Panc1 (cell line): Measurements from ENCODE around the gene WDR1. TPM values are rescaled to one million over a fixed set of nuclear protein-coding genes. Genes with fewer than 3 reads are reported as not detected.

Experiments used
- ATAC-seq: fragments of 200-7000 bp; cut with Tn5 transposase; 2 replicates; pipeline ENCODE4 v1.9.1; 2020; ENCODE audit warnings: mild to moderate bottlenecking, moderate library complexity
- BruUV-seq: library from RNA; stranded (reverse); fragments of 400-500 nt; replicated peaks from 2 replicates; lab custom pipeline; 2021; lab: Mats Ljungman, UMichigan
- CTCF ChIA-PET: fragments of 300-600 bp; sonication (Branson Sonifier 250); formaldehyde crosslinking; loops from one replicate; lab custom pipeline; 2022; ENCODE audit warnings: antibody characterized with exemption; lab: Charles Lee
- POLR2A ChIA-PET: fragments of 300-600 bp; sonication (Branson Sonifier 250); formaldehyde crosslinking; loops from one replicate; lab custom pipeline; 2022; ENCODE audit warnings: antibody characterized with exemption; lab: Charles Lee
- DNase-seq: peaks from one replicate; pipeline ENCODE4 v3.0.0-alpha.2; 2010; ENCODE audit warnings: low read depth, low spot score
- H3K27ac ChIP-seq: 2 replicates; pipeline ENCODE4 v1.5.1; 2011; ENCODE audit warnings: mild to moderate bottlenecking, low read length, inconsistent platforms
- H3K27me3 ChIP-seq: fragments of 200-500 bp; sonication (Bioruptor generic); 2 replicates; pipeline ENCODE4 v1.6.0; 2014; ENCODE audit warnings: low read length, inconsistent platforms; ENCODE audit not compliant: control insufficient read depth, insufficient read depth
- H3K36me3 ChIP-seq: fragments of 200-500 bp; sonication (Bioruptor generic); 2 replicates; pipeline ENCODE4 v1.5.1; 2014; ENCODE audit warnings: inconsistent platforms, mild to moderate bottlenecking, low read length, moderate library complexity; ENCODE audit not compliant: control insufficient read depth, insufficient read depth
- H3K4me1 ChIP-seq: 2 replicates; pipeline ENCODE4 v1.5.1; 2011; ENCODE audit warnings: inconsistent platforms, mild to moderate bottlenecking, low read length, moderate library complexity; ENCODE audit not compliant: control insufficient read depth, insufficient read depth
- H3K4me3 ChIP-seq, 2 experiments: 2 replicates each; pipeline ENCODE4 v1.5.1; 2011 to 2012; ENCODE audit warnings: low read depth in 2 of 2, low read length in 2 of 2, mild to moderate bottlenecking in 2 of 2, inconsistent platforms in 1 of 2, moderate library complexity in 1 of 2
- H3K9me3 ChIP-seq: fragments of 200-500 bp; sonication (Bioruptor generic); 2 replicates; pipeline ENCODE4 v1.5.1; 2014; ENCODE audit warnings: low read depth, mild to moderate bottlenecking, inconsistent platforms, low read length, moderate library complexity; ENCODE audit not compliant: control insufficient read depth, insufficient read depth
- CTCF ChIP-seq: fragments of 450-650 bp; IDR thresholded peaks from 2 replicates; pipeline ENCODE4 v1.5.1; 2017; ENCODE audit warnings: mild to moderate bottlenecking
- POLR2AphosphoS5 ChIP-seq: IDR thresholded peaks from 2 replicates; pipeline ENCODE4 v1.6.1; 2012; ENCODE audit warnings: mild to moderate bottlenecking, low read depth, low read length, moderate library complexity
- REST ChIP-seq, 2 experiments: IDR thresholded peaks; 2 replicates each; pipeline ENCODE4 v1.6.1; 2011 to 2012; ENCODE audit warnings: low read depth in 2 of 2, control low read depth in 1 of 2, low read length in 1 of 2, mild to moderate bottlenecking in 1 of 2, moderate library complexity in 1 of 2; ENCODE audit not compliant: insufficient read depth in 1 of 2
- SIN3A ChIP-seq: IDR thresholded peaks from 2 replicates; pipeline ENCODE4 v1.6.1; 2012; ENCODE audit warnings: low read depth, mild to moderate bottlenecking, low read length, moderate library complexity, borderline replicate concordance; ENCODE audit not compliant: insufficient read depth
- TCF7L2 ChIP-seq: IDR thresholded peaks from 2 replicates; pipeline ENCODE4 v1.6.1; 2011; ENCODE audit warnings: mild to moderate bottlenecking, low read depth, low read length, inconsistent platforms
- in situ Hi-C: cut with HindIII; loops from 2 replicates; pipeline ENCODE4 v1.10.0; 2016; ENCODE audit warnings: low sequenced_read_pairs, low pct_unique_long_range_greater_than_20kb
- intact Hi-C: fragments of 100-400 bp; cut with micrococcal nuclease; formaldehyde crosslinking; loops from one replicate; pipeline ENCODE4 v1.10.0; 2022; ENCODE audit not compliant: unreplicated experiment
- total RNA-seq: library from RNA; stranded (reverse); gene quantifications from one replicate; pipeline ENCODE4 v1.2.1, GENCODE V29; 2021; ENCODE audit not compliant: unreplicated experiment

WDR1 gene
- total RNA-seq, 1 experiment from 2014 or later, result 260 TPM

GRCh38 chr4:10033191-10033881 is 83.3 kb downstream of the WDR1 start:
- intact Hi-C loops (no loop called here), in situ Hi-C loops (no loop called here)
- Histone ChIP-seq H3K36me3 (no peaks in the 10 kb centered on the region), H3K9me3 (no peaks in the 10 kb centered on the region), H3K4me1 (no peaks in the 10 kb centered on the region; the same call in 1 of the 2 replicates), H3K27me3 (no peaks in the 10 kb centered on the region), H3K27ac (no peak overlapping the region), H3K4me3 (no peak overlapping the region)
- ChIA-PET POLR2A (no interaction called here), CTCF (no interaction called here)
- no TSS peak for BruUV-seq
- no peak for DNase-seq
- TF ChIP-seq CTCF (no peak), REST (IDR thresholded peaks at IDR 0.05; ENCODE audit: insufficient read depth in 1 of 2, low read depth in 2 of 2, low read length in 1 of 2) (no peak), SIN3A (no peak), TCF7L2 (no peak), POLR2AphosphoS5 (no peak)
- ATAC-seq, result no peak

GRCh38 chr4:10032625-10033024 is 84.0 kb downstream of the WDR1 start:
- H3K4me1 ChIP-seq, result no peaks in the 10 kb centered on the region; the same call in 1 of the 2 replicates
- no peaks in the 10 kb centered on the region for H3K9me3 ChIP-seq
- H3K27me3 ChIP-seq, result no peaks in the 10 kb centered on the region
- no peaks in the 10 kb centered on the region for H3K36me3 ChIP-seq
- in situ Hi-C loops (no loop called here), intact Hi-C loops (no loop called here)
- ChIA-PET CTCF (no interaction called here), POLR2A (no interaction called here)
- ATAC-seq, result no peak
- no peak overlapping the region for H3K4me3 ChIP-seq
- no peak for DNase-seq
- no peak for TF ChIP-seq CTCF
- TF ChIP-seq REST (IDR thresholded peaks at IDR 0.05; ENCODE audit: insufficient read depth in 1 of 2, low read depth in 2 of 2, low read length in 1 of 2), result no peak
- no peak for TF ChIP-seq SIN3A
- TF ChIP-seq TCF7L2, result no peak
- no peak for TF ChIP-seq POLR2AphosphoS5
- no TSS peak for BruUV-seq
- H3K27ac ChIP-seq, result no peak overlapping the region
